A673 (cell line): ENCODE data around the gene TBL3. TPM values are rescaled to one million over a fixed set of nuclear protein-coding genes. Genes with fewer than 3 reads are reported as not detected.

ENCODE experiments used
- BruUV-seq: library from RNA; stranded (reverse); fragments of 400-500 nt; replicated peaks from 2 replicates; lab custom pipeline; 2021; lab: Mats Ljungman, UMichigan
- CTCF ChIA-PET: fragments of 300-600 bp; sonication (Branson Sonifier 250); formaldehyde crosslinking; loops from one replicate; lab custom pipeline; 2022; ENCODE audit warnings: antibody characterized with exemption; lab: Charles Lee
- POLR2A ChIA-PET: fragments of 300-600 bp; sonication (Branson Sonifier 250); formaldehyde crosslinking; loops from one replicate; lab custom pipeline; 2022; ENCODE audit warnings: antibody characterized with exemption; ENCODE audit not compliant: low non-redundant PET; lab: Charles Lee
- DNase-seq: peaks from one replicate; pipeline ENCODE4 v3.0.0-alpha.2; 2015; ENCODE audit warnings: low spot score
- H3K27ac ChIP-seq: fragments of 200-600 bp; sonication (generic); 2 replicates; pipeline ENCODE4 v1.5.1; 2016; ENCODE audit warnings: mixed run types, low read depth, mild to moderate bottlenecking, mixed read lengths, antibody characterized with exemption, low read length; ENCODE audit not compliant: poor library complexity, severe bottlenecking
- H3K27me3 ChIP-seq: fragments of 200-600 bp; sonication (generic); replicated peaks from 2 replicates; pipeline ENCODE4 v1.6.1; 2017; ENCODE audit warnings: mixed run types, low read depth, mild to moderate bottlenecking, mixed read lengths, antibody characterized with exemption, low read length; ENCODE audit not compliant: insufficient read depth, poor library complexity
- H3K36me3 ChIP-seq: fragments of 200-600 bp; sonication (generic); 2 replicates; pipeline ENCODE4 v1.6.1; 2016; ENCODE audit warnings: mixed run types, mild to moderate bottlenecking, mixed read lengths, antibody characterized with exemption, low read length; ENCODE audit not compliant: insufficient read depth, poor library complexity, severe bottlenecking
- H3K4me1 ChIP-seq: fragments of 200-600 bp; sonication (generic); 2 replicates; pipeline ENCODE4 v1.6.1; 2017; ENCODE audit warnings: mixed run types, mild to moderate bottlenecking, mixed read lengths, antibody characterized with exemption, low read length; ENCODE audit not compliant: insufficient read depth, poor library complexity, severe bottlenecking
- H3K4me3 ChIP-seq: fragments of 200-600 bp; sonication (generic); 2 replicates; pipeline ENCODE4 v1.5.1; 2016; ENCODE audit warnings: low read depth, mixed run types, mild to moderate bottlenecking, mixed read lengths, low read length; ENCODE audit not compliant: poor library complexity, severe bottlenecking
- H3K9me3 ChIP-seq: fragments of 200-600 bp; sonication (generic); 2 replicates; pipeline ENCODE4 v1.6.1; 2016; ENCODE audit warnings: mixed run types, low read depth, mild to moderate bottlenecking, mixed read lengths, antibody characterized with exemption, low read length; ENCODE audit not compliant: poor library complexity, severe bottlenecking
- EZH2 ChIP-seq: fragments of 200-600 bp; sonication (generic); IDR thresholded peaks from 2 replicates; pipeline ENCODE4 v1.6.1; 2017; ENCODE audit warnings: borderline replicate concordance, low read depth, mild to moderate bottlenecking, mixed read lengths, antibody characterized with exemption, low read length; ENCODE audit not compliant: poor library complexity, severe bottlenecking
- intact Hi-C: fragments of 100-400 bp; cut with micrococcal nuclease; formaldehyde crosslinking; loops from one replicate; pipeline ENCODE4 v1.10.0; 2022; ENCODE audit not compliant: unreplicated experiment
- total RNA-seq: library from RNA; stranded (reverse); gene quantifications from 2 replicates; pipeline ENCODE4 v1.2.3, GENCODE V29; 2021
- TF ChIP-seq, protein P1 (sequence below): fragments of 300-800, 200-600 bp; sonication (generic); conservative IDR thresholded peaks from 2 replicates; pipeline ENCODE4 v1.5.1; 2017; ENCODE audit warnings: low read depth, mild to moderate bottlenecking, antibody characterized with exemption, low read length, moderate library complexity, mixed read lengths

The TBL3 gene
- total RNA-seq, 1 experiment from 2014 or later = 58.4 TPM

DNA sequence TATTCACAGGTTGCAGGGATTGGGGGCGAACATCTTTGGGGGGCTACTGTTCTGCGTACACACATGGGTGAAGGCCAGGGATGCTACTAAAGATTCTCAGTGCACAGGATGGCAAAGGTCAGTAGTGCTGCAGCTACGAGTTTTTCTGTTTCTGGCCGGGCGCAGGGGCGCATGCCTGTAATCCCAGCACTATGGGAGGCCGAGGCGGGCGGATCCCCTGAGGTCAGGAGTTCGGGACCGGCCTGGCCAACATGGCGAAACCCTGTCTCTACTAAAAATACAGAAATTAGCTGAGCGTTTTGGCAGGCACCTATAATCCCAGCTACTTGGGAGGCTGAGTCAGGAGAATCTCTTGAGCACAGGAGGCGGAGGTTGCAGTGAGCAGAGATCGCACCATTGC lies 41.7 kb downstream of the TBL3 start:
- BruUV-seq = no TSS peak
- no peak overlapping the region for H3K4me3 ChIP-seq
- no peaks in the 10 kb centered on the region for H3K36me3 ChIP-seq
- peaks cover 10% of the 10 kb centered on the region for H3K4me1 ChIP-seq
- intact Hi-C loops = no loop called here
- H3K27ac ChIP-seq = no peak overlapping the region
- no peaks in the 10 kb centered on the region for H3K9me3 ChIP-seq
- ChIA-PET CTCF (interaction anchor here (1.2 kb wide), 1 partner anchor 127 kb away, joined by 3 read pairs; no protein-coding TSS in a partner anchor), POLR2A (no interaction called here)
- no peak for TF ChIP-seq EZH2
- TF ChIP-seq, protein P1, sequence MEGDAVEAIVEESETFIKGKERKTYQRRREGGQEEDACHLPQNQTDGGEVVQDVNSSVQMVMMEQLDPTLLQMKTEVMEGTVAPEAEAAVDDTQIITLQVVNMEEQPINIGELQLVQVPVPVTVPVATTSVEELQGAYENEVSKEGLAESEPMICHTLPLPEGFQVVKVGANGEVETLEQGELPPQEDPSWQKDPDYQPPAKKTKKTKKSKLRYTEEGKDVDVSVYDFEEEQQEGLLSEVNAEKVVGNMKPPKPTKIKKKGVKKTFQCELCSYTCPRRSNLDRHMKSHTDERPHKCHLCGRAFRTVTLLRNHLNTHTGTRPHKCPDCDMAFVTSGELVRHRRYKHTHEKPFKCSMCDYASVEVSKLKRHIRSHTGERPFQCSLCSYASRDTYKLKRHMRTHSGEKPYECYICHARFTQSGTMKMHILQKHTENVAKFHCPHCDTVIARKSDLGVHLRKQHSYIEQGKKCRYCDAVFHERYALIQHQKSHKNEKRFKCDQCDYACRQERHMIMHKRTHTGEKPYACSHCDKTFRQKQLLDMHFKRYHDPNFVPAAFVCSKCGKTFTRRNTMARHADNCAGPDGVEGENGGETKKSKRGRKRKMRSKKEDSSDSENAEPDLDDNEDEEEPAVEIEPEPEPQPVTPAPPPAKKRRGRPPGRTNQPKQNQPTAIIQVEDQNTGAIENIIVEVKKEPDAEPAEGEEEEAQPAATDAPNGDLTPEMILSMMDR = no peak
- DNase-seq = no peak
- no peaks in the 10 kb centered on the region for H3K27me3 ChIP-seq

DNA sequence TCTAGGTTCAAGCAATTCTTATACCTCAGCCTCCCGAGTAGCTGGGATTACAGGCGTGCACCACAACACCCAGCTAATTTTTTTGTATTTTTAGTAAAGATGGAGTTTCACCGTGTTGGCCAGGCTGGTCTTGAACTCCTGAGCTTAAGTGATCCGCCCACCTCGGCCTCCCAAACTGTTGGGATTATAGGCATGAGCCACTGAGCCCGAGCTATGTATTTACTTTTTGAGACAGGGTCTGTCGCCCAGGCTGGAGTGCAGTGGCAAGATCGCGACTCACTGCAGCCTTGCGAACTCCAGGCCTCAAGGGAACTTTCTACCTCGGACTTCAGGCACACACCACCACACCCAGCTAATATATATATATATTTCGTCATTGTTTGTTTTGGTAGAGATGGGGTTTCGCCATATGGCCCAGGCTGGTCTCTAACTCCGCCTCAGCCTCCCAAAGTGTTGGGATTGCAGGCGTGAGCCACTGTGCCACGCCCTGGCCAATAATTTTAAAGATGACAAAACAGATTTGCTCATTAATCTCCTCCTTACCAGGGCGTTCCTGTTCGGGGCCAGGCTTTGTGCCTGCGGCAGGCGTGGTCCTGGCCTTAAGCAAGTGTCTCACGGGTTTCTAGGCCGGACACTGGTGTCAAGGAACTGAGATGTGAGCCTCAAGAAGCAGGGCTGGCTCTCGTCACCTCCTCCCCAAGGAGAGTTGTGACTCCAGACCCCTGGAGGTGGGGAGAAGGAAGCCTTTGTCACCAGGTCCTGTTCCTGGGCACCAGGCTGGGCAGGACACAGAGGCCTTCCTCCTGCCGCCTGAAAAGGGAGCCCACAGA lies 43.5 kb downstream of the TBL3 start:
- TF ChIP-seq, protein P1 = no peak
- no peak for TF ChIP-seq EZH2
- H3K4me1 ChIP-seq = peaks cover 5% of the 10 kb centered on the region
- no peak overlapping the region for H3K4me3 ChIP-seq
- peak overlapping the region; percentile 25 for H3K27ac ChIP-seq
- no TSS peak for BruUV-seq
- H3K9me3 ChIP-seq = no peaks in the 10 kb centered on the region
- no peaks in the 10 kb centered on the region for H3K36me3 ChIP-seq
- no peaks in the 10 kb centered on the region for H3K27me3 ChIP-seq
- ChIA-PET POLR2A (interaction anchor here (0.6 kb wide), 1 partner anchor 140 kb away, joined by 3 read pairs; the partner anchor contains the start of gene TRAF7), CTCF (no interaction called here)
- no peak for DNase-seq
- intact Hi-C loops = no loop called here

DNA sequence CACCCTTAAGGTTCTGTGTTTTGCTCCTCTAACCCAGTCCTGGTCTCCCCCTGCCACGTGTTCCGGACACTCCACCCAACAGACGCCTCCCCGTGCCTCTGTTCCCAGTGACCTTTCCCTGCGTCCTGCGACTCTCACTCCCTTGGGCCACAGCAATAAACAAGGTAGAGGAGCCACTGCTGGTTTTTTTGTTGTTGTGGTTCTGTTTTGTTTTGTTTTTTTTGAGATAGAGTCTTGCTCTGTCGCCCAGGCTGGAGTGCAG lies 44.0 kb downstream of the TBL3 start:
- intact Hi-C loops = no loop called here
- Histone ChIP-seq H3K27me3 (no peaks in the 10 kb centered on the region), H3K27ac (peak overlapping the region; percentile 25), H3K36me3 (no peaks in the 10 kb centered on the region), H3K4me1 (peaks cover under 1% of the 10 kb centered on the region), H3K4me3 (no peak overlapping the region), H3K9me3 (no peaks in the 10 kb centered on the region)
- ChIA-PET POLR2A (no interaction called here), CTCF (interaction anchor here (0.6 to 1.4 kb wide), 4 partner anchors 12 to 252 kb away, joined by 3 to 11 read pairs (median 3); partner anchors contain the start of gene ECI1)
- no TSS peak for BruUV-seq
- no peak for DNase-seq
- TF ChIP-seq, protein P1 = no peak
- no peak for TF ChIP-seq EZH2
